GM19351 (cell line): ENCODE measurements around the gene FBH1.

Experiments used
- ATAC-seq: cut with Tn5 transposase; IDR thresholded peaks from one replicate; pipeline ENCODE4 v1.9.1; 2021; ENCODE audit warnings: mild to moderate bottlenecking, moderate library complexity; ENCODE audit not compliant: unreplicated experiment

The FBH1 gene

GRCh38 chr10:5975641-5976473 is 85.8 kb downstream of the FBH1 start:
- peak; percentile 40 for ATAC-seq

GRCh38 chr10:5976512-5977470 is 86.7 kb downstream of the FBH1 start:
- peak; percentile 9 for ATAC-seq

- peak; percentile 65 for ATAC-seq
Observed at GRCh38 chr10:5977471-5978229, 87.6 kb downstream of the FBH1 start, which contains the start of gene IL15RA. Gene IL15RA (minus strand): TSS chr10:5977543. CDS start chr10:5977492, 51 bp downstream.

GRCh38 chr10:5978230-5978489 is 88.1 kb downstream of the FBH1 start:
- no peak for ATAC-seq

GRCh38 chr10:5981529-5981928 is 91.5 kb downstream of the FBH1 start:
- no peak for ATAC-seq

GRCh38 chr10:5983774-5984173 is 93.7 kb downstream of the FBH1 start:
- no peak for ATAC-seq

- no peak for ATAC-seq
Observed at GRCh38 chr10:5985029-5985428, 95.0 kb downstream of the FBH1 start.
